PC-9 (cell line): ENCODE measurements around the gene MYO18A. TPM values are rescaled to one million over a fixed set of nuclear protein-coding genes. Genes with fewer than 3 reads are reported as not detected.

Source experiments
- BruUV-seq: library from RNA; stranded (reverse); fragments of 400-500 nt; replicated peaks from 2 replicates; lab custom pipeline; 2021; lab: Mats Ljungman, UMichigan
- CTCF ChIA-PET: fragments of 300-600 bp; sonication (Branson Sonifier 250); formaldehyde crosslinking; loops from one replicate; lab custom pipeline; 2022; ENCODE audit warnings: antibody characterized with exemption; lab: Charles Lee
- POLR2A ChIA-PET: fragments of 300-600 bp; sonication (Branson Sonifier 250); formaldehyde crosslinking; loops from one replicate; lab custom pipeline; 2022; ENCODE audit warnings: antibody characterized with exemption; ENCODE audit not compliant: unreplicated experiment; lab: Charles Lee
- DNase-seq, 2 experiments: peaks; one replicate each; pipeline versions ENCODE4 v3.0.0 to v3.0.0-alpha.2; 2015 to 2022; ENCODE audit warnings: mixed read lengths in 1 of 2
- H2AFZ ChIP-seq: fragments of 200-600 bp; sonication (generic); 2 replicates; pipeline ENCODE4 v1.8.1; 2017; ENCODE audit warnings: antibody characterized with exemption
- H3F3A ChIP-seq: fragments of 200-600 bp; sonication (generic); 2 replicates; pipeline ENCODE4 v1.8.1; 2017; ENCODE audit warnings: antibody characterized with exemption, mild to moderate bottlenecking, low read depth; ENCODE audit not compliant: insufficient read depth
- H3K27ac ChIP-seq: fragments of 200-600 bp; sonication (generic); 2 replicates; pipeline ENCODE4 v1.6.1; 2016; ENCODE audit warnings: mixed run types
- H3K27me3 ChIP-seq: fragments of 200-600 bp; sonication (generic); 2 replicates; pipeline ENCODE4 v1.6.1; 2016; ENCODE audit warnings: low read depth, mixed run types; ENCODE audit not compliant: insufficient read depth
- H3K36me3 ChIP-seq: fragments of 200-600 bp; sonication (generic); 2 replicates; pipeline ENCODE4 v1.6.1; 2016; ENCODE audit warnings: low read depth, mixed run types
- H3K4me1 ChIP-seq: fragments of 200-600 bp; sonication (generic); replicated peaks from 2 replicates; pipeline ENCODE4 v1.6.1; 2016; ENCODE audit warnings: mixed run types; ENCODE audit not compliant: insufficient read depth
- H3K4me2 ChIP-seq: fragments of 200-600 bp; sonication (generic); 2 replicates; pipeline ENCODE4 v1.6.1; 2017; ENCODE audit warnings: mixed run types
- H3K4me3 ChIP-seq: fragments of 200-600 bp; sonication (generic); 2 replicates; pipeline ENCODE4 v1.6.1; 2016; ENCODE audit warnings: mixed run types
- H3K79me2 ChIP-seq: fragments of 200-600 bp; sonication (generic); 2 replicates; pipeline ENCODE4 v1.6.1; 2017; ENCODE audit warnings: low read depth, mixed run types
- H3K9me2 ChIP-seq: fragments of 200-600 bp; sonication (generic); 2 replicates; pipeline ENCODE4 v1.8.1; 2017; ENCODE audit warnings: mild to moderate bottlenecking; ENCODE audit not compliant: insufficient read depth
- H3K9me3 ChIP-seq: fragments of 200-600 bp; sonication (generic); 2 replicates; pipeline ENCODE4 v1.8.1; 2016; ENCODE audit warnings: low read depth; ENCODE audit not compliant: insufficient read depth
- H4K20me1 ChIP-seq: fragments of 200-600 bp; sonication (generic); 2 replicates; pipeline ENCODE4 v1.8.1; 2017; ENCODE audit not compliant: insufficient read depth
- CTCF ChIP-seq: fragments of 200-600 bp; sonication (generic); conservative IDR thresholded peaks from 2 replicates; pipeline ENCODE4 v1.6.1; 2017; ENCODE audit warnings: mixed run types, antibody characterized with exemption, mild to moderate bottlenecking, moderate library complexity
- EZH2 ChIP-seq: fragments of 200-600 bp; sonication (generic); IDR thresholded peaks from 2 replicates; pipeline ENCODE4 v1.8.0; 2017; ENCODE audit warnings: antibody characterized with exemption, low read depth
- intact Hi-C: fragments of 100-400 bp; cut with micrococcal nuclease; formaldehyde crosslinking; loops from one replicate; pipeline ENCODE4 v1.10.0; 2022; ENCODE audit not compliant: unreplicated experiment
- total RNA-seq: library from RNA; stranded (reverse); gene quantifications from 2 replicates; pipeline ENCODE4 v1.2.3, GENCODE V29; 2021

MYO18A gene
- total RNA-seq, 1 experiment from 2014 or later = 150 TPM

GRCh38 chr17:29042026-29042678 lies 138.0 kb downstream of the MYO18A start:
- H3K4me1 ChIP-seq = no peaks in the 10 kb centered on the region
- peak overlapping the region; percentile 24; the same call in 1 of the 2 replicates for H3K4me2 ChIP-seq
- H3K9me2 ChIP-seq = no peaks in the 10 kb centered on the region
- H3K9me3 ChIP-seq = no peaks in the 10 kb centered on the region
- H3K4me3 ChIP-seq = no peak overlapping the region
- H4K20me1 ChIP-seq = no peaks in the 10 kb centered on the region
- POLR2A ChIA-PET = no interaction called here
- no peaks in the 10 kb centered on the region for H3K36me3 ChIP-seq
- CTCF ChIA-PET = no interaction called here
- no peak for TF ChIP-seq EZH2
- no peak for TF ChIP-seq CTCF
- no peak overlapping the region for H2AFZ ChIP-seq
- no peaks in the 10 kb centered on the region for H3F3A ChIP-seq
- no peak for DNase-seq
- peaks cover 21% of the 10 kb centered on the region for H3K27me3 ChIP-seq
- intact Hi-C loops = no loop called here
- H3K79me2 ChIP-seq = no peaks in the 10 kb centered on the region
- H3K27ac ChIP-seq = no peak overlapping the region
- BruUV-seq = no TSS peak

- H3K4me1 ChIP-seq = no peaks in the 10 kb centered on the region
- H3K27ac ChIP-seq = no peak overlapping the region
- H2AFZ ChIP-seq = no peak overlapping the region
- no peak for DNase-seq
- no TSS peak for BruUV-seq
- H3K9me3 ChIP-seq = no peaks in the 10 kb centered on the region
- no peak overlapping the region for H3K4me2 ChIP-seq
- H3K36me3 ChIP-seq = no peaks in the 10 kb centered on the region
- H3K79me2 ChIP-seq = no peaks in the 10 kb centered on the region
- TF ChIP-seq CTCF = no peak
- TF ChIP-seq EZH2 = no peak
- no peaks in the 10 kb centered on the region for H3F3A ChIP-seq
- intact Hi-C loops = no loop called here
- ChIA-PET CTCF (no interaction called here), POLR2A (no interaction called here)
- H3K9me2 ChIP-seq = no peaks in the 10 kb centered on the region
- no peak overlapping the region for H3K4me3 ChIP-seq
- H4K20me1 ChIP-seq = no peaks in the 10 kb centered on the region
- H3K27me3 ChIP-seq = peaks cover 27% of the 10 kb centered on the region
These were observed 138.6 kb downstream of the MYO18A start for GRCh38 chr17:29041571-29041970.

GRCh38 chr17:29041091-29041490 lies 139.1 kb downstream of the MYO18A start:
- BruUV-seq = no TSS peak
- Histone ChIP-seq H3K27me3 (peaks cover 32% of the 10 kb centered on the region), H3K27ac (no peak overlapping the region), H3K4me2 (no peak overlapping the region), H2AFZ (no peak overlapping the region), H3K4me1 (no peaks in the 10 kb centered on the region), H4K20me1 (no peaks in the 10 kb centered on the region), H3K4me3 (no peak overlapping the region), H3K9me3 (no peaks in the 10 kb centered on the region), H3K9me2 (no peaks in the 10 kb centered on the region), H3F3A (no peaks in the 10 kb centered on the region), H3K79me2 (no peaks in the 10 kb centered on the region), H3K36me3 (no peaks in the 10 kb centered on the region)
- ChIA-PET POLR2A (no interaction called here), CTCF (no interaction called here)
- no peak for DNase-seq
- intact Hi-C loops = no loop called here
- TF ChIP-seq EZH2 = no peak
- no peak for TF ChIP-seq CTCF
